RCC 7860 (cell line): ENCODE data around the gene MTUS2.

ENCODE experiments used
- DNase-seq: peaks from one replicate; pipeline ENCODE4 v3.0.0-alpha.2; 2015; ENCODE audit warnings: low spot score
- FAIRE-seq: peaks from 2 replicates; lab custom pipeline; 2012; peaks lifted over from hg19 to GRCh38; lab: Jason Lieb, UNC

Gene MTUS2

GRCh38 chr13:28820099-28821051 is at the start of gene MTUS2:
Gene MTUS2 (plus strand): TSS chr13:28820339.
- no peak for DNase-seq
- no peak for FAIRE-seq

DNA sequence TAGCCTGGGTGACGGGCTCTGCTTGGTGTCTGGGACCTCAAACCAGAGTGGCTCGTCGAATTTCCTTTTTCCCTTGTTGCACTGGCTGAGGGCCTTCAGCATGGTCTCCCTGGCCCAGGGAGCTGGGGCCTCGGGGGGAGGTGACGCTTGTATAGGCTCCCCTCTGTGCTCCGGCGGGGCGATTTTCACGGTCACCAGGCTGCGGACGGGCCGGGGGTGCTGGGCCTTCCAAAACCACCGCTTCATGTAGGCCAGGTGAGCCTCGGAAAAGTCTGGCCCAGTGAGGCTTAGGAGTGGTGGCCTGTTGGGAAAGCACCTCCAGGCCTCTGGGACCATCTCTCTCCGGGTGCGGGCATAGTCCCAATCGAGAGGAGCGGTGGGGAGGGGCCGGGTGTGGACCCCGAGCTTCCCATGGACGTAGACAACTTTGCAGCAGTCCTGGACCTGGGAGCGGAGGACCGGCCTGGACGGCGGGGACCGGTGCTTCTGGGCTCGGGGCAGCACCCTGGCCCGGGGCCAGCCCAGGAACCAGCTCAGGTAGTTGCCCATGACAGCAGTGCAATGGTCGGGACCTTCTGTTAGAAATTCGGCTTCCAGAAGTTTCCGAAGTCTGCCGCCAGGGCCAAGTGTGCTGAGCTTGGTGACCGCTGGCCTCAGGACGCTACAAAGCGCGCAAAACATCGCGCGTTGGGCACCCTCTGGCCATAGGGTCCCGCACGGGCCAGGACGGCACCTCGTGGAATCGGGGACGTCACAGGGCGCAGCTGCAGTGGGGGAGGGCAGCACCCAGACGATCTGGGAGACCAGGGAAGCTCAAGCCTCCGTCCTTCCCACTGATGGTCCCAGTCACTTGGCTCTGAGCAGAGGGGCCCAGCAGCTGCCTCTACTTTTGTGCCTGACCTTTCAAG is 41.6 kb upstream of the MTUS2 start:
- no peak for DNase-seq
- no peak for FAIRE-seq

DNA sequence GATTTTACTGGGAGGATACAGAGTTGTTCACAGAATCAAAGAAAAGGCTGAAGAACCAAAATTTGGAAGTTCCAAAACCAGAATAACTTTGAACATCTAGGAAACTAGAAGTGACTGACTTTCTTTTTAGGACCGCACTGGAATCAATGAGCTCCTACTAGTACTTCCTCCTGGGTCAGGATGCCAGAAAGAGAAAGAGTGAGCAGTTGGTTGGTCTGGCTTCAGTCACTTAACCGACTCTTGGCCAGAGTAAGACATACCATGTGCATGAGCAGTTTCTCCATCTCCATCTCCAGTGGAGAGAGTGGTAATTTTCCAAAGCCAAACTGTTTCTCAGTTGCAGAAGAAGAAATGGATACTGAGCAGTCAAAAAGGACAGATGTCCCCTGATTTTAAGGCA is 27.1 kb upstream of the MTUS2 start:
- DNase-seq (no peak), FAIRE-seq (no peak)

DNA sequence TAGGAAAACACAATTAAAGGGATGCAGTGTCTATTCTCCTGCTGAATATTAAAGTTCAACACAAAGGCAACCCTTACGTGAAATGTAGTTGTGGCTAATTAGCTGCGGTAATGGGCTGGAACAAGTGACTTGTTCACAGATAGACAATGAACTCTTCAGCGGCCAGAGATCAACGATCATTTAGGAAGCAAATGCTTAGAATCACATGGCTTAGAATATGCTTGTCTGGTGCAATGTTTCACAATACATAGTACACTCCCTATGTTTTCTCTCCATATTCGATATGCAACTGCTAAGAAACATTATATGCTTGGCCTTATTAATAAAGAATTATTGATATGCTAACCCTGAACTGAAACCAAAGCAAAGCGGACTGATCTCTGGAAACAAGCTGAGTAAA is 25.7 kb upstream of the MTUS2 start:
- DNase-seq = no peak

GRCh38 chr13:28796938-28797257 is 23.2 kb upstream of the MTUS2 start:
- DNase-seq = no peak
- FAIRE-seq = no peak

More for the DNA sequence above, 25.7 kb upstream of the MTUS2 start:
- FAIRE-seq = no peak

DNA sequence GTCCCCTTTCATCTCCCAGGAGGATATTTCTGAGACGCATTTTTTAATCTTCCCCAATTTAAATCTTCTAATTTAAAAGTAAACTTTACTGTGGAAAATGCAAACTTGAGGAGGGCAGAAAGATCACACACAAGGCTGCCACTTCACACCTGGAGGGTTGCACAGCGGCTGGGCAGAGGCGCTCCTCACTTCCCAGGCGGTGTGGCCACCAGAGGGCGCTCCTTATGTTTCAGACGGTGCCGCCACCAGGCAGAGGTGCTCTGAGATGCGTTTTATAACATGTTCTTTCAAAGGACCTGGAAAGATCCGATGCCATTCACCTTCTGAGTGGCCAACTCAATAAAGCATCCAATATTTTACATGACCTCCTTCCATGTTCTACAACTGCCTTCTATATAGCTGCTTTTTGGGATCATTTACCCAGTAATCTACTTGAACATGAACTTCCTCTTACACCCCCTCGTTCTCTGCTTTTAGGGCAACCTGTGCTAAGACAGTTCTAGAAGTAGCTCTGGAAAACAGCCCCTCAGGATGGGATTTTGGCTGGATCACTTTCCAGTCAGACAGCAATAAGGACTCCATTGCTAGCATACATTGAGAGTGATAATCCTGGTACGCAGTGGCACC is 14.8 kb upstream of the MTUS2 start:
- FAIRE-seq = no peak
- no peak for DNase-seq

DNA sequence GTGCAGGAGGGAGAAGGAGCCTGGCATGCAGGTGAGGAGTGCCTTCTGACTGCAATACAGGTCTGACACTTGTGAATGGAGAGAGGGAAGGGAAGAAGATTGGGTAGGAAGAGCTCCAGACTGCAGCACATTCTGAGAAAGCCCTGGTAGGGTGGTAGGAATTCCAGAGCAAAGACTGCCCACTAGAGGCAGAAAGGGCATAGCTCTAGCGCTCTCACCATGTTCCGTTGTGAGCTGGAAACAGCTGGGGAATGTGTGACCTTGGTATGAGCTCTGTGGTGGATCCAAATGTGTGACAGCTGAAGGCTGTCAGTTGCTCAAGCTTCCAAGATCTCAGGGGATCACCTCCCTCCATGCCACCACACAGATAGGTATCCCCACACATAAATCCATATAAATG is 2.9 kb upstream of the MTUS2 start:
- FAIRE-seq (no peak), DNase-seq (no peak)

DNA sequence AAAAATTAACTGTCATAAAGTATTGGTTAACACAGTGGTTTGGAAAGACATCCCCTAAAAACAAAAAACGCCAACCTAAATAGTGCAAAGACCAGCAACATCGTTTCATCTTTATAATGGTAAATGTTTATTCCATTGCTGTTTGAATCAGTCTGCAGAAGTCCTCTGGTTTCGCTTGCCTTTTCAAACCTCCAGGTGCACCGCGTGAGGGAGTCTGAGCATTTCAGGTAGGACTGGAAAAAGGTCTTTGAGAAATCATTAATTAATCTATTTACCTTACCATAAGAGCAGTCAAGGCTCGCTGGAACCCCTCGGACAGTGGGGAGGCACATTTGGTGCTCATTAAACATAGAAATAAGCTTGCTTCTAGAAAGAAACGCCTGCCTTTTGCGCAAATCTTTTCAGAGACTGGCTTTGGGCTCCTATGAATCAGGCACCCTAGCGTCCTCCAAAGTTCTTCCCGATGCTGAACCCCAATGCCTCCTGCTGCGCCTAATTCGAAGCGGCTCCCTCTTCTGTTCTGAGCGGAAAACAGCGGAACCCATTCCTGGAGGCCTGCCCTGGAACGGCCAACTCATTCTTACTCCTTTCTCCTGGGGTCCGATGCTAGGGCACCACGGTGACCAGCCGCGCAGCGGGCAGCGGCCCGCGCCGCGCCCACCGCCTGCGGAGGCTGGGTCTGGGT is 951 bp upstream of the MTUS2 start:
- no peak for FAIRE-seq
- DNase-seq = no peak

DNA sequence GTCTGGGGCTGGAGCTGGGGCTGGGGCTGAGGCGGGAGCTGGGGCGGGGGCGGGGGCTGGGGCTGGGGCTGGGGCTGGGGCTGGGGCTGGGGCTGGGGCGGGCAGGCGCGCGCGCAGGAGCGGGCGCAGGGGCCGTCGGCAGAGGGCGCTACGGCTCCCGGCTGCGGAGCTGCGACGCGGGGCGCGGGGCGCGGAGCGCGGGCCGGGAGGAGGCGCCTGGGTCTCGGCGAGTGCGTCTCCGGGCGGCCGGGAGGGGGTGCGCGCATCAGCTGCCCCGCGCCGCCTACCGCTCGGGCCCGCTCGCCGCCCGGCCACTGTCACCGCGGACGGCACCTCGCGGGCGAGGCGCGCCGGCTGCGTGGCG is 422 bp upstream of the MTUS2 start:
- no peak for DNase-seq

DNA sequence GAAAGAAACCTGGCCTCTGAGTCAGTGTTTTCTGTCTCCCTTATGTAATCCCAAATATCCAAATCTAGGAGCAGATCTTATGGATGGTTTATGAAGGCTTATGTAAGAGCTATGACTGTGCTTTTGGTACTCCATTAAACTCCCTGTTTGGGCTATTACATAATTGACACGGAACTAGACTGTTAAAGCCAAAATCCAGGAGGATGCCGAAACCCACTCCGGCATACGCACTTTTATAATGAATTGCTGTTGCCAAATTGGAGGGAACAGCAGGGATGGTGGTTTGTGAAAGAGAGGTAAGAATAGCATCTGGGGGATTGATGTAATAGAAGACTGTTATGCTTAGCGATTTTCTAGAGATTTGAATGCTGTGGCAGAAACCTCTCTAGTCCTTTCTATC is 2.0 kb downstream of the MTUS2 start:
- DNase-seq = no peak

More for the DNA sequence above, 422 bp upstream of the MTUS2 start:
- FAIRE-seq = no peak

DNA sequence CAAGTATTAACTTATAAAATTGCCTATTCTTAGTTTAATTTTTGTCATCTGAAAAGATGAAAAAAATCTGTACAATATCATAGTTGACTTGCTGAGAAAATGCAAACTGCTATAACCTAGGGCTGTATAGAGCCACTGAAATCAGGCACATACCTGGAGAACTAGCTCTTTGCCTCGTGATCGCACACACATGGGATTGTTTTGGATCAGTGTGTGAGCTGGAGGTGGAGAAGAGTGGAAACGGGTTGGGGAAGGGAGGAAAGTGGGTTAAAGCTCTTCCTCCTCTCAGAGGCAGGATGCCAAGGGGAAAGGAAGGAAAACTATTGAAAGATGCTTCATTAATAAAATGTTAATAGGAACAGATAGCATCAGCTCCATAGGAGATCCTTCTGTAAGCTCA is 2.7 kb downstream of the MTUS2 start:
- FAIRE-seq = no peak
- no peak for DNase-seq

More for the DNA sequence above, 2.0 kb downstream of the MTUS2 start:
- no peak for FAIRE-seq

DNA sequence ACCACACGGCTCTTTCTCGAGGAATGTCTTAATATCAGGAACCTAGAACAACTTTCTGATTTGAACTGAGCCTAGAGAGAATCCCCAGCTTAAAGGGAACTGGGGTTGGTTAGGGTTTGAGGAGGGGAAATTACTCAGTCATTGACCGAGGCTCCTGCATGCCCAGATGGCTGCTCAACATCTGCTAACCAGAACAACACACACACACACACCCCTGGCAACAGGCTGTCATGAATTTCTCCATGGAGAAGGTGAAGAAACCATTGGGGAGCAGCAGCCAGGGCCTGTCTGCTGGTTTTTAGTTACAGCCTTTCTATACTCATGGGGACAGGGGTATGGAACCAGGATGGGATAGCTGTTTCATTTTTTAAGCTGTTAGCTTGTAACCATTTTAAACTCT is 5.2 kb downstream of the MTUS2 start:
- DNase-seq (no peak), FAIRE-seq (no peak)

- no peak for DNase-seq
- FAIRE-seq = no peak
Observed at GRCh38 chr13:28826368-28826767, 6.2 kb downstream of the MTUS2 start.

DNA sequence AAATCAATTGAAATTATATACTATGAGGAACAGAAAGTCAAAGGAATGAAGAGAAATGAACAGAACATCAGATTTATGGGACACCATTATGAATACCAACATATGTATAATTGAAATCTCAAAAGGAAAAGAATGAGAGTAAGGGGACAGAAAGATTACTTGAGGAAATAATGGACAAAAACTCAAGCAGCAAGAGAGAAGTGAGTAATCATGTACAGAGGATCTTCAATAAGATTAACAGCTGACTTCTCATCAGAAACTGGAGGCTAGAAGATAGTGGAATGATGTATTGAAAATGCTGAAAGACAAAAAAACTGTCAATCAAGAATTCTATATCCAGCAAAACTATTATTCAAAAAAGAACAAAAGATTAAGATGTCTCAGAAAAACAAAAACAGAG is 10.4 kb downstream of the MTUS2 start:
- FAIRE-seq (no peak), DNase-seq (no peak)

DNA sequence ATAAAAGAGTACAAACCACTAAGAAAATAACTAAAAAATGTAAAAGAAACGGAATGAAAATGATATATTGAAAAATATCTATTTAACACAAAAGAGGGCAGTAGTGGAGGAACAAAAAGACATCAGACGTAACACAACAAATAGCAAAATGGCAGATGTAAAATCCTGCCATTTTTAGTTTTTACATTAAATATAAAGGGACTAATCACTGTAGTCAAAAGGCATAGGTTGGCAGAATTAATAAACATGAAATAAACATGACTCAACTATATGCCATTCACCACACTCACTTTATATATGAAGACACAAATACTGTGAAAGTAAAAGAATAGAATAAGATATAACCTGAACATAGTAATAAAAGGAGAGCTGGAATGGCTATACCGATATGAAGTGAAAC is 11.0 kb downstream of the MTUS2 start:
- no peak for FAIRE-seq
- DNase-seq = no peak

DNA sequence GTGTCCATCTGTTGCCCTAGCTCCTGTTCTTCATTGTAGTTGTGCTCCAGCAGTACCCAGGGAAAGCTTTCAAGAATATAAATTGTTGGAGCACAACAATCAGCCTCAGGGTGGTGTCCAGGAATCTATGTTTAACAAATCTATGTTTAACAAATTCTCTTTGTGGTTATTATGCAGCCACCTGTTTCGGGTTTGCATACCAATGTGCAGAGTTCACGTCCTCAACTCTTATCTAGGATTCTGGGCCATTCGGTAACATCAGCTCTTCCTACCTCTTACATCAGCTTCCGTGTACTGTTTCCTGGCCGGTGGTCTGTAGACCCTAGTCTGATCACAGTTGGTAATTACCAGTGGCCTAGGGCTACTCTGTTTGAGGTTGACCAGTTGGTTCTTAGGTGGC is 17.0 kb downstream of the MTUS2 start:
- FAIRE-seq = no peak
- DNase-seq = no peak

DNA sequence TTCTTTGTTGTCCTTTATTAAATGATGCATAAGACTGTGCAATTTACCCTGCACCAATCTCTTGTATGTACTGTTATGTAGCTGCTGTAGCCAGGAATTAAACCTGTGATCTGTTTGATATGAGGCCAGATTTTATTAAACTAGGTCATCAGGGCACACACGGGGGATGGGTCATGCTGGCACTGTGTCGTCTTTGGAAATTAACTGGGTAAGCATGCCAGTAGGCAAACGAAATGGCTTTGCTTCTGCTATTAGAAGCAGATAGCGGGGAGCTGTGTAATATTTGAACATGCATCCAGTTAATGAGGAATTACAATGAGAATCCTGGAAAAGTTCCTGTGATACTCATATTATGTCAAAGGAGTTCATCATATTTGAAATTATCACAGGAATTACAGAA is 23.5 kb downstream of the MTUS2 start:
- FAIRE-seq (no peak), DNase-seq (no peak)

GRCh38 chr13:28849441-28849840 is 29.3 kb downstream of the MTUS2 start:
- FAIRE-seq (no peak), DNase-seq (no peak)

DNA sequence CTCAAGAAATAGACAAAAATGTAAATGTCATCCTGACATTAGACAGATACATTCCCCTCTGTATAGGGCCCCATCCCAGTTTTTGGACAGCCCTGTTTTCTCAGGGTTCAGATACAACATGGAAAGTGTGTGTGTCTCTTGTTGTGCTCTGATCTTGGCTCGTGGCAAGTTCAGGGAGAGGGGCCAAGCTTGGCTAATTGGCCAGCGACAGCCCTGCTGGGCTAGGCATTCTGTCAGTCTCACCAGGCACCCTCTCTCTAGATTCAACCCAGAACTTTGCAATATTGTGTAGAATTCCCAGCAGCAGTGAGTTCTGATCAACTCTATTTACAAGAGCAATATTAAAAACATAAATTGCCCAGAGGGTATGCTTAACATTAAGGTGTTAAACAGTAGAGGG is 30.1 kb downstream of the MTUS2 start:
- no peak for DNase-seq
- FAIRE-seq = no peak

DNA sequence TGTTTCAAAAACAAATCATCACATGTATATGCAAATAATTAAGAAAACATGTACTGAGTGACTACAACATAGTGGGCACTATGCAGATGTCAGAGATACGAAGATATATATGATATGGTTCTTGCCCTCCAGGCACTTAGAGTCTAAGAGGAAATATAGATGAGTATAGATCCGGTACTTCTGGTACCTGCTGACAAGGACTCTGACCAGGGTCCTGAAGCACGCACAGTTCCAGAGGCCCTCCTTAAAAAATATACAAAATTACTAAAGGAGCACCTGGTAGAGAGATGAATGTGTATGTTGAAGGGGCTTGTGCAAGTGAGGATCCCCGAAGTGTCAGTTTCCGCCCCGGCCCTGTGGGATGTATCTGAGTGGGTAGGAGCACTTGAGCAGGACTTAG is 31.3 kb downstream of the MTUS2 start:
- no peak for FAIRE-seq
- no peak for DNase-seq

- FAIRE-seq = no peak
- DNase-seq = no peak
Observed at GRCh38 chr13:28854657-28855056, 34.5 kb downstream of the MTUS2 start.
